Hepatocyte (in vitro differentiated cells): ENCODE results near the gene SVOP.

ENCODE experiments used
- CTCF ChIP-seq: fragments of 200-600 bp; sonication (generic); IDR thresholded peaks from 2 replicates; pipeline ENCODE4 v1.5.1; 2016; ENCODE audit warnings: antibody characterized with exemption, mild to moderate bottlenecking; ENCODE audit not compliant: poor library complexity
- EZH2phosphoT487 ChIP-seq: fragments of 200-600 bp; sonication (generic); IDR thresholded peaks from one replicate; pipeline ENCODE4 v1.6.1; 2018; ENCODE audit warnings: antibody characterized with exemption, mild to moderate bottlenecking, low read depth, moderate library complexity; ENCODE audit not compliant: unreplicated experiment, severe bottlenecking

DNA sequence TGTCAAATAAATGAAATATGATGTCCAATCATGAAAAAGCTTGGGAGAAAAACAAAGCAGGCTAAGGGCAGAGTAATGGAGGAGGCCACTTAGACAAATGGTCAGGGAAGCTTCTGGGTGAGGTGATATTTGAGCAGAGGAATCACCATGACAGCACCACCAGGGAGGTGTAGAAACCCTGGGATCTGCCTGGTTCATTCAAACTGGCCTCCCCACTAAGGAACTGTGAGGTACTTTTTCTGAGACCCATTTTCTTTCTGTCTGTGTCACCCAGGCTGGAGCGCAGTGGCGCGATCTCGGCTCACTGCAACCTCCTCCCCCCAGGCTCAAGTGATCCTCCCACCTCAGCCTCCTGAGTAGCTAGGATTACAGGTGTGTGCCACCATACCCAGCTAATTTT, 155.7 kb downstream of the SVOP start:
- TF ChIP-seq CTCF (no peak), EZH2phosphoT487 (no peak)
